ENCODE data around the gene RNF43.
A peak's percentile ranks its signal among the peaks of the same experiment; 100 is the strongest.
"Not testable (repeated sequence)": the region's sequence is repeated elsewhere in the genome, so short reads cannot be mapped to it uniquely, and the experiment has no call there.

Gene RNF43

GRCh38 chr17:58410714-58411407, 6.5 kb downstream of the RNF43 start:
- Histone ChIP-seq H3K36me3 (ENCODE audit: control insufficient read depth in 1 of 2, insufficient read depth in 2 of 2, low read length in 2 of 2) (no peaks in the 10 kb centered on the region), H3K9ac (ENCODE audit: low read depth in 1 of 2, low read length in 2 of 2) (peak overlapping the region in 1 of 2 donors; percentile 91), H3K27ac (ENCODE audit: low read depth, low read length) (no peak overlapping the region), H3K4me3 (ENCODE audit: low read depth in 1 of 2, low read length in 2 of 2) (peak overlapping the region; percentile 35 to 73), H3K9me3 (ENCODE audit: control insufficient read depth in 1 of 2, low read length in 2 of 2) (no peaks in the 10 kb centered on the region), H3K27me3 (ENCODE audit: control insufficient read depth in 1 of 2, insufficient read depth in 2 of 2, low read length in 2 of 2) (no peaks in the 10 kb centered on the region), H3K4me1 (ENCODE audit: control insufficient read depth in 1 of 2, insufficient read depth in 2 of 2, low read length in 2 of 2) (peaks cover 0 to 3% of the 10 kb centered on the region in 2 donors)

GRCh38 chr17:58409432-58409831, 7.9 kb downstream of the RNF43 start:
- H3K9ac ChIP-seq (ENCODE audit: low read depth in 1 of 2, low read length in 2 of 2), result peak overlapping the region in 1 of 2 donors; percentile 48
- H3K9me3 ChIP-seq (ENCODE audit: control insufficient read depth in 1 of 2, low read length in 2 of 2), result no peaks in the 10 kb centered on the region
- peak overlapping the region; percentile 12 to 35 for H3K4me3 ChIP-seq (ENCODE audit: low read depth in 1 of 2, low read length in 2 of 2)
- no peaks in the 10 kb centered on the region for H3K27me3 ChIP-seq (ENCODE audit: control insufficient read depth in 1 of 2, insufficient read depth in 2 of 2, low read length in 2 of 2)
- peaks cover 0 to 6% of the 10 kb centered on the region in 2 donors for H3K4me1 ChIP-seq (ENCODE audit: control insufficient read depth in 1 of 2, insufficient read depth in 2 of 2, low read length in 2 of 2)
- H3K27ac ChIP-seq (ENCODE audit: low read depth, low read length), result no peak overlapping the region
- H3K36me3 ChIP-seq (ENCODE audit: control insufficient read depth in 1 of 2, insufficient read depth in 2 of 2, low read length in 2 of 2), result no peaks in the 10 kb centered on the region

- H3K4me1 ChIP-seq (ENCODE audit: control insufficient read depth in 1 of 2, insufficient read depth in 2 of 2, low read length in 2 of 2), result peaks cover 25 to 53% of the 10 kb centered on the region in 2 donors
- peaks cover 0 to 6% of the 10 kb centered on the region in 2 donors for H3K36me3 ChIP-seq (ENCODE audit: control insufficient read depth in 1 of 2, insufficient read depth in 2 of 2, low read length in 2 of 2)
- no peak overlapping the region for H3K27ac ChIP-seq (ENCODE audit: low read depth, low read length)
- no peaks in the 10 kb centered on the region for H3K27me3 ChIP-seq (ENCODE audit: control insufficient read depth in 1 of 2, insufficient read depth in 2 of 2, low read length in 2 of 2)
- peak overlapping the region in 1 of 2 donors; percentile 32 for H3K9ac ChIP-seq (ENCODE audit: low read depth in 1 of 2, low read length in 2 of 2)
- peak overlapping the region; percentile 3 to 13 for H3K4me3 ChIP-seq (ENCODE audit: low read depth in 1 of 2, low read length in 2 of 2)
- no peaks in the 10 kb centered on the region for H3K9me3 ChIP-seq (ENCODE audit: control insufficient read depth in 1 of 2, low read length in 2 of 2)
Observed at GRCh38 chr17:58403311-58403710, 14.0 kb downstream of the RNF43 start.

GRCh38 chr17:58402679-58403078, 14.7 kb downstream of the RNF43 start:
- H3K27me3 ChIP-seq (ENCODE audit: control insufficient read depth in 1 of 2, insufficient read depth in 2 of 2, low read length in 2 of 2), result no peaks in the 10 kb centered on the region
- no peak overlapping the region for H3K4me3 ChIP-seq (ENCODE audit: low read depth in 1 of 2, low read length in 2 of 2)
- H3K9me3 ChIP-seq (ENCODE audit: control insufficient read depth in 1 of 2, low read length in 2 of 2), result no peaks in the 10 kb centered on the region
- H3K27ac ChIP-seq (ENCODE audit: low read depth, low read length), result no peak overlapping the region
- H3K9ac ChIP-seq (ENCODE audit: low read depth in 1 of 2, low read length in 2 of 2), result no peak overlapping the region
- H3K4me1 ChIP-seq (ENCODE audit: control insufficient read depth in 1 of 2, insufficient read depth in 2 of 2, low read length in 2 of 2), result peaks cover 30 to 57% of the 10 kb centered on the region in 2 donors
- peaks cover 0 to 6% of the 10 kb centered on the region in 2 donors for H3K36me3 ChIP-seq (ENCODE audit: control insufficient read depth in 1 of 2, insufficient read depth in 2 of 2, low read length in 2 of 2)

- Histone ChIP-seq H3K27ac (ENCODE audit: low read depth, low read length) (no peak overlapping the region), H3K9ac (ENCODE audit: low read depth in 1 of 2, low read length in 2 of 2) (no peak overlapping the region), H3K9me3 (ENCODE audit: control insufficient read depth in 1 of 2, low read length in 2 of 2) (no peaks in the 10 kb centered on the region), H3K4me3 (ENCODE audit: low read depth in 1 of 2, low read length in 2 of 2) (peak overlapping the region in 1 of 2 donors; percentile 18), H3K4me1 (ENCODE audit: control insufficient read depth in 1 of 2, insufficient read depth in 2 of 2, low read length in 2 of 2) (peaks cover 32 to 59% of the 10 kb centered on the region in 2 donors), H3K27me3 (ENCODE audit: control insufficient read depth in 1 of 2, insufficient read depth in 2 of 2, low read length in 2 of 2) (no peaks in the 10 kb centered on the region), H3K36me3 (ENCODE audit: control insufficient read depth in 1 of 2, insufficient read depth in 2 of 2, low read length in 2 of 2) (peaks cover 0 to 6% of the 10 kb centered on the region in 2 donors)
Observed at GRCh38 chr17:58402047-58402446, 15.3 kb downstream of the RNF43 start.

GRCh38 chr17:58401287-58401686, 16.0 kb downstream of the RNF43 start:
- Histone ChIP-seq H3K9me3 (ENCODE audit: control insufficient read depth in 1 of 2, low read length in 2 of 2) (no peaks in the 10 kb centered on the region), H3K27ac (ENCODE audit: low read depth, low read length) (no peak overlapping the region), H3K27me3 (ENCODE audit: control insufficient read depth in 1 of 2, insufficient read depth in 2 of 2, low read length in 2 of 2) (no peaks in the 10 kb centered on the region), H3K9ac (ENCODE audit: low read depth in 1 of 2, low read length in 2 of 2) (no peak overlapping the region), H3K4me3 (ENCODE audit: low read depth in 1 of 2, low read length in 2 of 2) (no peak overlapping the region), H3K4me1 (ENCODE audit: control insufficient read depth in 1 of 2, insufficient read depth in 2 of 2, low read length in 2 of 2) (peaks cover 35 to 63% of the 10 kb centered on the region in 2 donors), H3K36me3 (ENCODE audit: control insufficient read depth in 1 of 2, insufficient read depth in 2 of 2, low read length in 2 of 2) (peaks cover 0 to 6% of the 10 kb centered on the region in 2 donors)

GRCh38 chr17:58400826-58401225, 16.5 kb downstream of the RNF43 start:
- Histone ChIP-seq H3K9me3 (ENCODE audit: control insufficient read depth in 1 of 2, low read length in 2 of 2) (no peaks in the 10 kb centered on the region), H3K27ac (ENCODE audit: low read depth, low read length) (no peak overlapping the region), H3K4me3 (ENCODE audit: low read depth in 1 of 2, low read length in 2 of 2) (no peak overlapping the region), H3K4me1 (ENCODE audit: control insufficient read depth in 1 of 2, insufficient read depth in 2 of 2, low read length in 2 of 2) (peaks cover 40 to 68% of the 10 kb centered on the region in 2 donors), H3K27me3 (ENCODE audit: control insufficient read depth in 1 of 2, insufficient read depth in 2 of 2, low read length in 2 of 2) (no peaks in the 10 kb centered on the region), H3K36me3 (ENCODE audit: control insufficient read depth in 1 of 2, insufficient read depth in 2 of 2, low read length in 2 of 2) (peaks cover 0 to 6% of the 10 kb centered on the region in 2 donors), H3K9ac (ENCODE audit: low read depth in 1 of 2, low read length in 2 of 2) (no peak overlapping the region)

- H3K36me3 ChIP-seq (ENCODE audit: control insufficient read depth in 1 of 2, insufficient read depth in 2 of 2, low read length in 2 of 2), result peaks cover 0 to 6% of the 10 kb centered on the region in 2 donors
- H3K9ac ChIP-seq (ENCODE audit: low read depth in 1 of 2, low read length in 2 of 2), result no peak overlapping the region
- H3K9me3 ChIP-seq (ENCODE audit: control insufficient read depth in 1 of 2, low read length in 2 of 2), result no peaks in the 10 kb centered on the region
- H3K27ac ChIP-seq (ENCODE audit: low read depth, low read length), result no peak overlapping the region
- no peak overlapping the region for H3K4me3 ChIP-seq (ENCODE audit: low read depth in 1 of 2, low read length in 2 of 2)
- peaks cover 49 to 76% of the 10 kb centered on the region in 2 donors for H3K4me1 ChIP-seq (ENCODE audit: control insufficient read depth in 1 of 2, insufficient read depth in 2 of 2, low read length in 2 of 2)
- no peaks in the 10 kb centered on the region for H3K27me3 ChIP-seq (ENCODE audit: control insufficient read depth in 1 of 2, insufficient read depth in 2 of 2, low read length in 2 of 2)
Observed at GRCh38 chr17:58399974-58400373, 17.4 kb downstream of the RNF43 start.

- H3K27me3 ChIP-seq (ENCODE audit: control insufficient read depth in 1 of 2, insufficient read depth in 2 of 2, low read length in 2 of 2), result no peaks in the 10 kb centered on the region
- H3K27ac ChIP-seq (ENCODE audit: low read depth, low read length), result no peak overlapping the region
- H3K4me3 ChIP-seq (ENCODE audit: low read depth in 1 of 2, low read length in 2 of 2), result no peak overlapping the region
- H3K9ac ChIP-seq (ENCODE audit: low read depth in 1 of 2, low read length in 2 of 2), result no peak overlapping the region
- peaks cover 59 to 76% of the 10 kb centered on the region in 2 donors for H3K4me1 ChIP-seq (ENCODE audit: control insufficient read depth in 1 of 2, insufficient read depth in 2 of 2, low read length in 2 of 2)
- H3K36me3 ChIP-seq (ENCODE audit: control insufficient read depth in 1 of 2, insufficient read depth in 2 of 2, low read length in 2 of 2), result peaks cover 0 to 6% of the 10 kb centered on the region in 2 donors
- no peaks in the 10 kb centered on the region for H3K9me3 ChIP-seq (ENCODE audit: control insufficient read depth in 1 of 2, low read length in 2 of 2)
Observed at GRCh38 chr17:58398574-58399266, 18.6 kb downstream of the RNF43 start.

- not testable (repeated sequence) for H3K36me3 ChIP-seq (ENCODE audit: control insufficient read depth in 1 of 2, insufficient read depth in 2 of 2, low read length in 2 of 2); H3K4me3 ChIP-seq (ENCODE audit: low read depth in 1 of 2, low read length in 2 of 2); H3K27me3 ChIP-seq (ENCODE audit: control insufficient read depth in 1 of 2, insufficient read depth in 2 of 2, low read length in 2 of 2); H3K9ac ChIP-seq (ENCODE audit: low read depth in 1 of 2, low read length in 2 of 2); H3K27ac ChIP-seq (ENCODE audit: low read depth, low read length); H3K9me3 ChIP-seq (ENCODE audit: control insufficient read depth in 1 of 2, low read length in 2 of 2)
- peaks cover 59 to 67% of the 10 kb centered on the region in 2 donors for H3K4me1 ChIP-seq (ENCODE audit: control insufficient read depth in 1 of 2, insufficient read depth in 2 of 2, low read length in 2 of 2)
Observed at GRCh38 chr17:58397421-58397820, 19.9 kb downstream of the RNF43 start.
